ENCODE measurements around the gene LSM12. TPM values are rescaled to one million over a fixed set of nuclear protein-coding genes. Genes with fewer than 3 reads are reported as not detected.

Gene LSM12
- polyA plus RNA-seq, 1 donor = 26.7 TPM

DNA sequence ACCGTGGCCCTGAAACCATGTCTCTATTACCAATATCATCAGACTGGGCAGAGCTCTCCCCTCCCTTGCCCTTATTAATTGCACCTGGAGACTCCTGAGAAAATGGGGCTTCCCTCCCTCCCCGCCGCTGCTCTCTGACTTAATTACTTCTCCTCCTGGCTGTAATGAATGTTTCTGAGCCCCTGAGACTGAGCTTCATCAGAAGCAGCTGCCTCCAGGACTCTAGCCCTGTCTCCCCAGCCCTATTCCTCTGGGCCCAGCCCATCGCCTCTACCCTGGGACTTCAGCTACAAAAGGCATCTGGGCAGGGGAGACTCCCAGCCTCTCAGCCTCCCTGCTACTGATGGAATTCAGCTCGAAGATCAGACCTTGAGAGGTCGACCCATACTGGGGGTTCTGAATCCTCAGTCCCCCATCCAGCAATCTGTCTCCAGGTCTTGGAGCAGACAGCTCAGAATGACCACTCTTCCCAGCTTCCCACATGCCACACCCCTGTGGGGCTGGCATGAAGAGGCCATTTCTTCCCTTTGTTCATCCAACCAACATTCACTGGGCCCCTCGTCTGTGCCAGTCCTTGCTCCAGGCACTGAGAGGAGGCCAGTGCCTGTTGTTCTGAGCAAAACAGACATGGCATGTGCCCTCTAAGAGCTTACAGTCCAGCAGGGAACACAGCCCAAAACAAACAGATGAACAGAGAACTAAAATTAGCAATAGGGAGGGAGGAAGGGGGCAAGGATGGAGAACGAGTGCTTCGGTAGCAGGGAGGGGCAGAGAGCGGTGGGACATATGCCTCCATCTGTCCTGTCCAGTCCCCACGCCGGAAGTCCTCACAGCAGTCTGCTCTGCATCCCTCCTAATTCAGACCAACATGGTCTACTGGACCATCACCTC is 79.1 kb downstream of the LSM12 start:
- DNase-seq (ENCODE audit: low read depth) = no peak

DNA sequence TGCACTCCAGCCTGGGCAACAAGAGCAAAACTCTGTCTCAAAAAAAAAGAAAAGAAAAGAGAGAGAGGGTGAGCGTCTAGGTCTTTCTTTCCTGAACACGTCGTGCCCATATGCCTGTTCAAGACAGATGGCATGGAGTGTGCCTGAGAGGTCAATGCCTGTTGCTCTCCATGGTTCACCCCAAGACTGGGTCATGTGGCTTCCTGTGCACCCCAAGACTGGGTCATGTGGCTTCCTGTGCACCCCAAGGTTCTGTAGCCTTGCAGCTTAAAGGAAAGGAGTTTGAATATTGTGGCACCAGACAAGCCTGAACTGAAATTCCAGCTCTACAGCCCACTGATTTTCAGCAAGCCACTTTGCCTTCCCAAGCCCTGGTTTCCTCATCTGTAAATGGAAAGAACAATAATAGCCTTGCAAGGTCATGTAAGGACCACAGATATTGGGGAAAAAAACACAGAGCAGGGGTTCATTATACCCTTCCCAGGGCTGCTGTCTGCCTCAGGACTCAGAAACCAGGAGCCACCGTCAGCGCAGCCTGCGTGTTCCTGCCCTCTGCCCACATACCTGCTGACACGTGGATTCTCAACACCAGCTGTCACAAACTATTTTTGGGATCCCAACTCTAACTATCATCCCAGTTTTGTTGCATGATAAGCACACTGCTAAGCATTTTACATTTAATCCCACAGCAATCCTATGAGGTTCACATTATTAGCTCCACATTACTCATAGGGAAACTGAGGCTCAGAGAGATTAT is 80.1 kb downstream of the LSM12 start:
- no peak for DNase-seq (ENCODE audit: low read depth)

DNA sequence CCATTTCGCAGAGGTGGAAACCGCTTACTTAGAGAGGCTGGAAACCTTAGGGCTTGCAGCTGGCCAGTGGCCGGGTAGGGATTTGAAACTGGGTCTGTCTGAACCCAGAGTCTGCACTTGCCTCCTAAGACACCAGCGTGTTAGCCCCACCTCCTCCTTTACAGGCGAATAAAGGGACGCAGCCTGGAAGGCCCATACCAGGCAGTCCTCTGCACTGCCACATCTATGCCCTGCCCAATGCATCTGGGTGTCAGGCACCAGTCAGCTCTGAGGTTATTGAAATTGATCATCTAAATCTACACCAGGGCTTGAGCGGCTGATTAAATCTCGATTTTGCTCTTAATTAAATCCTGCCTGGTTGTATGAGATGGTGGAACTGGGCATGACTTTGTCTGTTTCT is 82.0 kb downstream of the LSM12 start:
- no peak for DNase-seq (ENCODE audit: low read depth)

Other genes starting within 250 kb of the LSM12 start
- gene MPP3, start 233.5 kb downstream of the LSM12 start, polyA plus RNA-seq (ENCODE audit: insufficient read length) = 4.4 TPM
- gene CD300LG, start 219.5 kb downstream of the LSM12 start, polyA plus RNA-seq (ENCODE audit: insufficient read length) = 2.1 TPM
- gene MPP2, start 159.1 kb downstream of the LSM12 start, polyA plus RNA-seq (ENCODE audit: insufficient read length) = 2.6 TPM
- gene PPY, start 124.2 kb downstream of the LSM12 start, polyA plus RNA-seq (ENCODE audit: insufficient read length) = not detected
- not detected for gene PYY, start 112.7 kb downstream of the LSM12 start, polyA plus RNA-seq (ENCODE audit: insufficient read length)
- gene NAGS, start 62.0 kb downstream of the LSM12 start, polyA plus RNA-seq (ENCODE audit: insufficient read length) = 0.48 TPM
- 32.6 TPM for gene TMEM101, start 51.7 kb downstream of the LSM12 start, polyA plus RNA-seq (ENCODE audit: insufficient read length)
- 35.0 TPM for gene G6PC3, start 4.1 kb upstream of the LSM12 start, polyA plus RNA-seq (ENCODE audit: insufficient read length)
- 60.7 TPM for gene HDAC5, start 57.0 kb upstream of the LSM12 start, polyA plus RNA-seq (ENCODE audit: insufficient read length)
- gene HROB, start 75.3 kb upstream of the LSM12 start, polyA plus RNA-seq (ENCODE audit: insufficient read length) = 2.4 TPM
- 18.2 TPM for gene ASB16, start 104.0 kb upstream of the LSM12 start, polyA plus RNA-seq (ENCODE audit: insufficient read length)
- gene TMUB2, start 120.3 kb upstream of the LSM12 start, polyA plus RNA-seq (ENCODE audit: insufficient read length) = 53.3 TPM
- 54.2 TPM for gene ATXN7L3, start 133.2 kb upstream of the LSM12 start, polyA plus RNA-seq (ENCODE audit: insufficient read length)
- 60.6 TPM for gene UBTF, start 153.0 kb upstream of the LSM12 start, polyA plus RNA-seq (ENCODE audit: insufficient read length)
- gene SLC4A1, start 201.5 kb upstream of the LSM12 start, polyA plus RNA-seq (ENCODE audit: insufficient read length) = 11.3 TPM
- 2.0 TPM for gene RUNDC3A, start 241.9 kb upstream of the LSM12 start, polyA plus RNA-seq (ENCODE audit: insufficient read length)

Measured in forelimb muscle (tissue), 1 donor.